GM12892 (cell line): ENCODE results near the gene ITGB8.

Experiments
- POLR2A ChIP-seq: IDR thresholded peaks from 2 replicates; pipeline ENCODE4 v1.6.1; 2011; ENCODE audit warnings: low read depth, low read length, control low read depth
- POLR2AphosphoS5 ChIP-seq: IDR thresholded peaks from 2 replicates; pipeline ENCODE4 v1.6.1; 2011; ENCODE audit warnings: low read depth, low read length, control low read depth
- TAF1 ChIP-seq: IDR thresholded peaks from 2 replicates; pipeline ENCODE4 v1.6.1; 2011; ENCODE audit warnings: low read depth, mild to moderate bottlenecking, control low read depth, low read length, borderline replicate concordance

- TF ChIP-seq POLR2A (no peak), POLR2AphosphoS5 (no peak), TAF1 (no peak)
Observed at GRCh38 chr7:20282959-20283358, 47.7 kb upstream of the ITGB8 start.
